ENCODE measurements around the gene FCN2. TPM values are rescaled to one million over a fixed set of nuclear protein-coding genes. Genes with fewer than 3 reads are reported as not detected.

The FCN2 gene
- total RNA-seq, 2 experiments from 2014 or later = not detected

Small RNAs within 50 kb of the gene (microRNA-seq; reads per million reads assigned to microRNA genes)
- gene MIR3689A (ENCODE audit: borderline replicate concordance) (not detected), gene MIR3689B (ENCODE audit: borderline replicate concordance) (not detected), gene MIR3689C (ENCODE audit: borderline replicate concordance) (not detected), gene MIR3689D1 (ENCODE audit: borderline replicate concordance) (not detected), gene MIR3689D2 (ENCODE audit: borderline replicate concordance) (not detected), gene MIR3689E (ENCODE audit: borderline replicate concordance) (not detected), gene MIR3689F (ENCODE audit: borderline replicate concordance) (not detected)

Other genes starting within 250 kb of the FCN2 start
- gene COL5A1, start 239.0 kb upstream of the FCN2 start, total RNA-seq = under 1 TPM; 0.07 to 0.16 TPM
- gene FCN1, start 37.1 kb downstream of the FCN2 start, total RNA-seq = not detected
- not detected for gene OLFM1, start 206.9 kb downstream of the FCN2 start, total RNA-seq